Epidermal melanocyte (primary cell): Measurements from ENCODE around the gene IFT88.

Source experiments
- DNase-seq: peaks from one replicate; pipeline ENCODE4 v3.0.0; 2011; ENCODE audit warnings: low spot score; ENCODE audit not compliant: insufficient read length

Gene IFT88

DNA sequence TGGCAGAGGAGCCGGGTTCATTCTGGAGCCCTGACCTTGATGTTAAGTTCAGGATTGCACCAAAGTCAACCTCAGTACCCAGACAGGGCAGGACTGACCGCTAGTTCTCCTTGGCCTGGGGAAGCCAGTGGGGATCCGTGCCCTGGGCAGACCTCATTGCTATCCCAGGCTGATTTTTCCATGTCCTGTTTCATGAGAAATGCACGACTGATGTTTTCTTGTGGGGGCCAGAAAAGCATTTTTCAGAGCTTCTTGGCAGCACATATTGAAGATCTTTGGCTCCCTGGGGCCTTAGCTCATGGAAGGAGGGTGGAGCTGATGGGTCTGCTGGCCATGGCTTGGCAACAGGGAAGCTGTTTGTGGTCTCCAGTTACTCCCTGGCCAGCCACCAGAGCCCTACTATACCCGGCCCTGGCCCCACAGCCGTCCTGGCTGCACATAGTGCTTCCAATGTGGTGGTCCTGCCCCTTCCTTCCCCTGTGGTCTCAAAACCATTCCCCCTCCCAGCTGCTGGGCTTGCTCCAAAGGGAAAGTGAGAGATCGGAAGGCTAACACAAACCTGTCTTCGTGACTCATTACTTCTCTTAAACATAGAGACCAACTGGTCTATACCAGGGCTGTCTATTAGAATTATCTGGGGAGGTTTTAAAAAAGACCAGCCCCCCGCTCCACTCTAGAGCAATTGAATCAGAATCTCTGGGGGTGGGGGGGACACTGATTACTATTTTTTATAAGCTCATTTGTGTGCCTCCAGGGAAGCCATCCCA is 147.8 kb downstream of the IFT88 start:
- no peak for DNase-seq

DNA sequence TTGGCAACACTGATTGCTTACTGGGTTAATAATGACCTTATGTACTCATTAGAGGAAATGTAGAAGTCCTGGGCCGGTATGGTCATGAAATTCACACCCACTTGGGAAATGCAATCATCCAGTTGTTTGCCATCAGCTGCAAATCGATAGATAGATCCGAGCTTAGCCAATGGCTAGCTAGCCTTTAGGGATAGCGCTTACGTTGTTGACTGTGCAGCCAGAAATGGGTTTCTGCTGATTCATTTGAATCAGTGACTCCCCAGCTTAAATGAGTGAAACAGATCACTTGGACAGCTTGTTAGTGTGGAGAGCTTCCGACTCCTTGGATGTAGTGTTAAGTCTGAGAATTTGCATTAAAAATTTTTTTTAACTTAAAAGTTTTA is 148.4 kb downstream of the IFT88 start:
- DNase-seq, result no peak

DNA sequence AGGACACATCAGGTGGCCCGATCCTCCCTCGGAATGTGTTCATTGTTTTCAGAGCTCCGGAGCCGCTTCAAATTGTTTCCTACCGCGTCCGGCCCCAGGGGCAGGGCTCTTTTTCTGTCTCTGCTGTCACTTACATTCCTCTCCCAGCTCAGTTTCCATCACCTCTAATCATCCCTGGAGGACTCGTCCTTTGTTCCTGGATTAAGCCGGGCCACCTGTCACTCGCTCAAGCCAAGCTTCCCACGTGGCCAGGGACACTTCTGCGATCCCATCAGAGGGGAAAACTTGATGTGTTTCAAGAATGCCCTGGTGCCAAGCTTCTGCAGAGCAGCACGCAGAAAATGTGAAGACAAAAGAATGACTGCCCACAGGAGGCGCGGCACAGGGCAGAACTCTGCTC is 150.0 kb downstream of the IFT88 start:
- DNase-seq, result no peak

DNA sequence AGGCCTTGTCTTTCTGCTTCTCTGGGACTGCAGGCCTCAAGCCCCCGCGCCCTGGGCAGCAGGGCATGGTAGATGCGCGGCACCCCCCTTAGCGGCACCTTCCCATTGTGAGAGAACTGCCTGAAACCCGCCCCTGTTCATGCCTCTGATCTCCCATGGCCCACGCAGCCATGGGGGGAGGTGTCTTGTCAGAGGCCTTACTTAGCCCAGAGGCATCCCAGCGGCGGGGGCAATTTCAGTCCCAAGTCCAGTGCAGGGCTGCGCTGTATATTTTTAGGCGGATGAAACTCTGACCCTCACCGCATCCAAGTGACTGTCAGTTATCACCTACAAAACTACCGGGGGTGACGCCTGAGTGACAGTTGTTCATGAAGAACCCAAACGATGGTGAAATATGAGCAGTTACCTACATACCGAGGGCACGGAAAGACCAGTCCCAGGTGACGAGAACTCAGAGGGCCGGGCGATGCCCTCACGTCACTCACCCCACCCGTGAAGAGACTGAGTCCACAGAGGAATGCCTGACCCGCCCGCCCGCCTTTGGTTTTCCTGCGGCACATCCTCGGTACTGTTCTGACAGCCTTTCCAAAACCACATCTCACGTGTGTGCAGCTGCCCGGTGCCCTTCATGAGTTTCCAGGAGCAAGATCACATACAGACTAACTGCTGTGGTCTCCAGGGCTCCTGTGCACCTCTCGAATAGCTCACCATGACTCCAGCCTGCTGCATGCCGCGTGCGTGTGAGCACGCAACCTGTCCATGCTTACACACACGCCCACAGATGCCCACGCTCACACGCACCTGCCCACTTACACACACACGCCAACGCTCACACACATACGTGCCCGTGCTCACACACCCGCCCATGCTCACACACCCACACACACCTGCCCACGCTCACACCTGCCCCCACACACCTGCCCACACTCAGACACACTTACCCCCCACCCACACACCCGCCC is 150.9 kb downstream of the IFT88 start:
- DNase-seq, result no peak

DNA sequence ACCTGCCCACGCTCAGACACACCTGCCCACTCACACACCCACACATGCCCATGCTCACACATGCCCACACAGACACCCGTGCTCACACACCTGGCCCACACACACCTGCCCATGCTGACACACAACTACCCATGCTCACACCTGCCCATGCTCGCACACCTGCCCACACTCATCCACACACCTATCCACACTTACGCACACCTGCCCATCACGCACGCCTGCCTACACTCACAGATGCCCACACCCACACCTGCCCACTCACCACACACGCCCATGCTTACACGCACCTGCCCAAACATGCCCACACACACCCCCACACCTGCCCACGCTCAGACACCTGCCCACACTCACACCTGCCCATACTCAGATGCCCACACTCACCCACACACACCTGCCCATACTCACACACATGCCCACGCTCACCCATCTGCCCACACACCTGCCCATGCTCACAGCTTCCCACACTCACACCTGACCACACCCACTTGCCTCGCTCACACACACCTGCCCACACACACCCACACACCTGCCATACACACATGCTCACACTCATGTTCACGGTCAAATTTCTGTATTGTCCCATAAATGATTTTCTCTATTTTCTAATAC is 152.1 kb downstream of the IFT88 start:
- no peak for DNase-seq

DNA sequence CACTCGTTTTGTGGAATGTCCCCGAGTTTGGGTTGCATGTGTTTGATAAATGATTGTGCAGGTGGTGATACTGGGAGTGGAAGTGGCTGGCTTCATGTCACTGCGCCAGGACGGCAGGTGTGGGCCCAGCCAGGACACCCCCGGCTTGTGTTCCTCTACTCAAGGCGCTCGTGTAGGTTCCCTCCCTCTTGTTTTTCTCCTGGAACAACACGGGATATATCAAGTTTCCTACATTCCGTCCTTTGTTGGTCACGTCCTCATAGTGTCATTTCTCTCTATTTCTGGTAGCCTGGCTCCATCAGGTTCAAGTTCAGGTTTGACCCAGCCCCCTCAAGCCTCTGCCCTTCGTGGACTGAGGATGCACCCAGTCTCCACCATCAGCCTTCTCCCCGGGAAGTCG is 152.8 kb downstream of the IFT88 start:
- no peak for DNase-seq

DNA sequence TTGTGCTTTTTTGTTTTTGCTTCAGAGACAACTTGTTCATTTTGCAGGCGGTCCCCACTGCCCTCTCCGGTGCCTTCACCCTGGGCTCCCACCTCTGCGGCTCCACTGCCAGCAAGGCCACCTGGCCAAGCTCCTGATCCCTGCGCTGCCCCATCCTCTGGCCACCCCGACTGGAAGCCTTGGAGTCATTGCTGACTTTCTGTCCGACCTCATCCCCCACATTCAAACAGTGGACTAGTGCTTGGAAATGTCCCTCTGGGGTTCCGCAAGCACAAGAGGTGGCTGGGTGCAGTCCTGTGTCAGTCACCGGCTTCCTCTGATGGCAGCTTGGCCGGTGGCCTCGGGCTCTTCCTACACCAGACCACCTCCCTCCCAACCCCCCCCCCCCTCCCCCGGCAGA is 153.5 kb downstream of the IFT88 start:
- no peak for DNase-seq

DNA sequence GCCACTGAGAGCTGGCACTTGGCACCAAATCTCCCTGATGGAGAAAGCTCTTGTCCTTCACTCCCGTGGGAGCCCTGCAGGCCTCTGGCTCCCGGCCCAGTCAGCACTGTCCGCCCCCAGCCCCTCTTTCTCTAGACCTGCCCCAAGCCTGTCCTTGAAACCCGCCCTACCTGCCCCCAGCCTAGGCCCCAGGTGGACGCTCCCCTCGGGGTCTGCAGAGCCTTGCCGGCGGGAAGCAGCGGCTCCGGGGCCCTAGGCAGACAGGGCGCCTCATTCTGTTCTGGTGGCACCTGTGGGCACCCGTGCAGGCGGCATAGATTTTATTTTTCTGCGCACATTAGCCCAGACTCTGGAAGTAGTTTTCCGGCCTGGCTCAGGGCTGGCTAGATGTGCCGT is 154.1 kb downstream of the IFT88 start:
- DNase-seq, result no peak

DNA sequence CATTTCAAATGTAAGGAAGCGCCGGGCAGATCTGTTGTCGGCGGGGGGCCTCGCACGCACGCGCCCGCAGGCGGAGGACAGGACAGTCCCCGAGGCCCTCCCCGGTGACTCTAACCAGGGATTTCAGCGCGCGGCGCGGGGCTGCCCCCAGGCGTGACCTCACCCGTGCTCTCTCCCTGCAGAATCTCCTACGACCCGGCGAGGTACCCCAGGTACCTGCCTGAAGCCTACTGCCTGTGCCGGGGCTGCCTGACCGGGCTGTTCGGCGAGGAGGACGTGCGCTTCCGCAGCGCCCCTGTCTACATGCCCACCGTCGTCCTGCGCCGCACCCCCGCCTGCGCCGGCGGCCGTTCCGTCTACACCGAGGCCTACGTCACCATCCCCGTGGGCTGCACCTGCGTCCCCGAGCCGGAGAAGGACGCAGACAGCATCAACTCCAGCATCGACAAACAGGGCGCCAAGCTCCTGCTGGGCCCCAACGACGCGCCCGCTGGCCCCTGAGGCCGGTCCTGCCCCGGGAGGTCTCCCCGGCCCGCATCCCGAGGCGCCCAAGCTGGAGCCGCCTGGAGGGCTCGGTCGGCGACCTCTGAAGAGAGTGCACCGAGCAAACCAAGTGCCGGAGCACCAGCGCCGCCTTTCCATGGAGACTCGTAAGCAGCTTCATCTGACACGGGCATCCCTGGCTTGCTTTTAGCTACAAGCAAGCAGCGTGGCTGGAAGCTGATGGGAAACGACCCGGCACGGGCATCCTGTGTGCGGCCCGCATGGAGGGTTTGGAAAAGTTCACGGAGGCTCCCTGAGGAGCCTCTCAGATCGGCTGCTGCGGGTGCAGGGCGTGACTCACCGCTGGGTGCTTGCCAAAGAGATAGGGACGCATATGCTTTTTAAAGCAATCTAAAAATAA is 154.7 kb downstream of the IFT88 start:
- peak; percentile 19 for DNase-seq

DNA sequence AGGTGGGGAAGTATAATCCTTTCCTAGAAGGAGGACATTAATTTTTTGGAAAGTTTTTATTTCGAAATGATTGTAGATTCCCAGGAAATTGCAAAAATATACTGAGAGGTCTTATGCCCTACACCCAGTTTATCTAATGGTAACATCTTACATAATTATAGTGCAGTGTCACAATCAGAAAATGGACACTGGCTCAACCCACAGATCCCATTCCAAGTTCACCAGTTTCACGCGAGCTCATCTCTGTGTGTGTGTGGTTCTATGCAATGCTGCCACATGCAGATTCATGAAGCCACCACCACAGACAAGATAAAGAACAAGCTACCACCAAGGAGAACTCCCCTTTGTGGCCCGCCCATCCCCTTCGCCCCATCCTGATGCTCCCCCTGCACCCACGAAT is 160.9 kb downstream of the IFT88 start:
- no peak for DNase-seq

DNA sequence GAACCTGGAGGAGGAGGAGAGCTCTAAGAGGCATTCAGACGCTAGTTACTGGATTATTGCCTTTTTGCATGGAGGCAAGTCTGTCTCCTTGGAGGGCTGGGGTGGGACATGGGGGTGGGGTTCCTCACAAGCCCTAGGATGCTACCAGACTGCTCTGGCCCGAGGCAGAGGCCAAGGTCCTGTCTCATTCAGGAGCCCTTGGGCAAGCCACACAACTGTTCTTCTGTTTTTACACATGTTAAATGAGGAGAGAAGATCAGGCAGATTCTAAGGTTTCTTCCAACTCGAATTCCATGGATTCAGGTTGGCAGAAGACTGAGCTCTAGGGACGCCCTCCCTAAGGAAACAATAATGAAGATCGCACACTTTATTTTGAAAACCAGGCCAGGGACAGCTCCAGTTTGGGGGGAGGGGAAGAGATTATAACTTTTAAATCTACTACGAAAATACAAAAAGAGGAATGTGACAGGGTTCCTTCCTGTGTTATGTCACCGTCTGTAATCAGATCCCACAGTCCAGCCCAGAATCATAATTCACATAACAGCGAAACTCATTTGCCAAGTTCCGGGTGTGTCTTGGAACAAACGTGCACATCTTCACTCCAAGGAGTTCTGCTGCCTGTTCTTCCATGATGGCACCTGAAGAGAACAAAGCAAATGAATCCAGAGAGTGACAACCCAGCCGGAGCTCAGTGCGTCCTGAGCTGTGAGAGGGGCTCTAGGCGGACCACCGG is 161.8 kb downstream of the IFT88 start:
- no peak for DNase-seq

DNA sequence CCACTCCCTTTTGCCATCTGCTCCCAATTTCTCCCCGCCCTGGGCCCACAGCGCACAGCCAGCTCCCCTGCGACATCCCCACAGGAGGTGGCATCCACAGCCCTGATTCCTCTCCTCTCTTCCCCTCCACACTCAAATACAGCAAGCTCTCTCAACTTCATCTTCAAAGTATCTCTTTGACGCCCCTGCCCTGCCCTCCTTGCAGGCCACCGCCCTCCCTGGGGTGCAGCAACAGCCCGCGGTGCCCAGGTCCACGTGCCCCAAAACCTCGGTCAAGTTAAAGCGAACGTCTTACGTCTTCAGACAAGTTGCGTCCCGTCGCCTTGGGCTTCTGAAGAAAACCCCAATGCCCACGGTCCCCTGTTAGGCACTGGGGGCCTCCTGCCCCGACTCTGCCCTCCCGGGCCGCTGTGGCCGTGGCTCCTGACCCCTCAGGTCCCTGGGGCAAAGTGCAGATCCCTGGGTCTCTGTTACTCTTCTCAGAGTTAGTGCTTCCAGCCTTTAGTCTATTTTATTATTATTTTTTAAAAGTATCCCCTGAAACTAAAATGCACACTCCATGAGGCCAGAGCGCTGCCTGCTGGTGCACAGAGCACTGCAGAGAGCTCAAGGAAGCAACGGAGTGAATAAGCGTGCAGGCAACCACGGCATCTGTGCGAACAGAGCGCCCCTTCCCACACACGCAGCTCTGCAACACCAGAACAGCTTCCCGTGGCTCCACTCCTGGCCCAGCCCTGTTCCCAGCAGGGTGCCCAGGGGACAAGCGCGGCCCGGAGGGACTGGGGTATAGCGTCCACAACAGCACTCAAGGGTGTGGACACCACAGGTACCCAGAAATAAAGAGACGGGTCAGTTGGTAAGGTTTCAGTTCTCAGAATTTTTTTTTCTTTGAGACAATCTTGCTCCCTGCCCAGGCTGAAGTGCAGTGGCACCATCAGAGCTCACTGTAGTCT is 163.0 kb downstream of the IFT88 start:
- no peak for DNase-seq

DNA sequence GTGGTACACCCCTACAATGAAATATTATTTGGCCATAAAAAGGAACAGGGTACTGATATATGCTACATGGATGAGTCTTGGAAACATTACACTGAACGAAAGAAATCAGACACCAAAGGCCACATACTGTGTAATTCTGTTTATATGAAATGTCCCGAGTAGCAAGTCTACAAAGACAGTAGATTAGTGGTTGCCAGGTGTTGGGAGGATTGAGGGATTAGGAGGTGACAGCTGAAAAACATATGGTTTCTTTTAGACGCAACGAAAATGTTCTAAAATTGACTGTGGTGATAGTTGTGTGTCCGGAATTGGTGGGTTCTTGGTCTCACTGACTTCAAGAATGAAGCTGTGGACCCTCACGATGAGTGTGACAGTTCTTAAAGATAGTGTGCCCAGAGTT is 171.7 kb downstream of the IFT88 start:
- no peak for DNase-seq

DNA sequence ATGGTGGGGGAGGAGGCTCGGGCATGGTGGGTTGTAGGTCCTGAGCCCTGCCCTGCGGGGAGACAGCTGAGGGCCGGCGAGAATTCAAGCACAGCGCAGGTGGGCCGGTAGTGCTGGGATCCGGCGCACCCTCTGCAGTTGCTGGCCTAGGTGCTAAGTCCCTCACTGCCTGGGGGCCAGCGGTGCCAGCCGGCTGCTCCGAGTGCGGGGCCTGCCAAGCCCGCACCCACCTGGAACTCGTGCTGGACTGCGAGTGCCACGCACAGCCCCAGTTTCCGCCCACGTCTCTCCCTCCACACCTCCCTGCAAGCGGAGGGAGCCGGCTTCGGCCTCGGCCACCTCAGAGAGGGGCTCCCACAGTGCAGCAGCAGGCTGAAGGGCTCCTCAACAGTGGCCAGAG is 173.1 kb downstream of the IFT88 start:
- no peak for DNase-seq
